Measurements from ENCODE around the gene XRCC5.

DNA sequence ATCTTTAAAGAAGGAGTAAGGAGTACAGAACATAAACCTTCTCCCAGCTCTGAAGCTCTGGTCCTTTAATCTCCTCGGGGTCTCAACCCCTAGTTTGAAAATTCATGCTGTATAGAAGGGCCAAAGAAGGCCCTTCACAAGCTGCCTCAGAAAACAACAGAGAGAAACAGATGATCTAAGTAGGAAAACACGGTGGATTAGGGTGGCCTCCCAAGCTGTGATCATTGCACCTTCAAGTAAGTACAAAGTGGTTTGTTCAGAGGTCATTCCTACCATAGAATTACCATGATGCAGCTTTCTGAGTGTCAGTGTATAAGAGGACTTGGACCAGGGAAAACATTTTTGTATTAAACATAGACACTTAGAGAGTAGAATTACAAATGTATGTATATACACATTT lies 16.5 kb upstream of the XRCC5 start:
- TF ChIP-seq EZH2 (IDR thresholded peaks at IDR 0.05; ENCODE audit: borderline replicate concordance, low read depth, low read length, severe bottlenecking) (no peak), POLR2AphosphoS5 (IDR thresholded peaks at IDR 0.05; ENCODE audit: insufficient read depth, low read depth, low read length) (no peak)
- TF ChIP-seq, protein P1, sequence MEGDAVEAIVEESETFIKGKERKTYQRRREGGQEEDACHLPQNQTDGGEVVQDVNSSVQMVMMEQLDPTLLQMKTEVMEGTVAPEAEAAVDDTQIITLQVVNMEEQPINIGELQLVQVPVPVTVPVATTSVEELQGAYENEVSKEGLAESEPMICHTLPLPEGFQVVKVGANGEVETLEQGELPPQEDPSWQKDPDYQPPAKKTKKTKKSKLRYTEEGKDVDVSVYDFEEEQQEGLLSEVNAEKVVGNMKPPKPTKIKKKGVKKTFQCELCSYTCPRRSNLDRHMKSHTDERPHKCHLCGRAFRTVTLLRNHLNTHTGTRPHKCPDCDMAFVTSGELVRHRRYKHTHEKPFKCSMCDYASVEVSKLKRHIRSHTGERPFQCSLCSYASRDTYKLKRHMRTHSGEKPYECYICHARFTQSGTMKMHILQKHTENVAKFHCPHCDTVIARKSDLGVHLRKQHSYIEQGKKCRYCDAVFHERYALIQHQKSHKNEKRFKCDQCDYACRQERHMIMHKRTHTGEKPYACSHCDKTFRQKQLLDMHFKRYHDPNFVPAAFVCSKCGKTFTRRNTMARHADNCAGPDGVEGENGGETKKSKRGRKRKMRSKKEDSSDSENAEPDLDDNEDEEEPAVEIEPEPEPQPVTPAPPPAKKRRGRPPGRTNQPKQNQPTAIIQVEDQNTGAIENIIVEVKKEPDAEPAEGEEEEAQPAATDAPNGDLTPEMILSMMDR (IDR thresholded peaks at IDR 0.05; ENCODE audit: extremely low read depth in 1 of 2, insufficient read depth in 1 of 2, low read depth in 1 of 2, low read length in 2 of 2): no peak

Measured in endothelial cell of umbilical vein (primary cell).